Chondrocyte (in vitro differentiated cells): ENCODE data around the gene INO80D. TPM values are rescaled to one million over a fixed set of nuclear protein-coding genes. Genes with fewer than 3 reads are reported as not detected.
"Not testable (repeated sequence)": the region's sequence is repeated elsewhere in the genome, so short reads cannot be mapped to it uniquely, and the experiment has no call there.

Source experiments
- DNase-seq: peaks from one replicate; pipeline ENCODE4 v3.0.0; 2021; ENCODE audit warnings: mixed read lengths, low spot score
- H3K27ac Mint-ChIP-seq: one replicate; pipeline ENCODE4 v1.8.0; 2021; ENCODE audit warnings: mild to moderate bottlenecking, moderate library complexity, mixed read lengths; ENCODE audit not compliant: unreplicated experiment
- H3K27me3 Mint-ChIP-seq: 2 replicates; pipeline ENCODE4 v1.8.0; 2021; ENCODE audit warnings: low read depth, mixed read lengths
- H3K36me3 Mint-ChIP-seq: 2 replicates; pipeline ENCODE4 v1.8.0; 2021; ENCODE audit warnings: low read depth, mixed read lengths
- H3K4me1 Mint-ChIP-seq: 2 replicates; pipeline ENCODE4 v1.8.0; 2021; ENCODE audit warnings: low read depth, mild to moderate bottlenecking, mixed read lengths
- H3K4me3 Mint-ChIP-seq: one replicate; pipeline ENCODE4 v1.8.0; 2021; ENCODE audit warnings: mild to moderate bottlenecking, moderate library complexity, mixed read lengths; ENCODE audit not compliant: unreplicated experiment
- H3K9me3 Mint-ChIP-seq: 2 replicates; pipeline ENCODE4 v1.8.0; 2021; ENCODE audit warnings: low read depth, mixed read lengths
- CTCF ChIP-seq: fragments of 200-600 bp; sonication (generic); IDR thresholded peaks from 2 replicates; pipeline ENCODE4 v1.5.0; 2021; ENCODE audit warnings: antibody characterized with exemption, mild to moderate bottlenecking, moderate library complexity
- total RNA-seq: library from RNA; stranded (reverse); gene quantifications from 3 replicates; pipeline ENCODE4 v1.2.1, GENCODE V29; 2021

The INO80D gene
- total RNA-seq, 1 donor from 2014 or later, result 14.5 TPM

DNA sequence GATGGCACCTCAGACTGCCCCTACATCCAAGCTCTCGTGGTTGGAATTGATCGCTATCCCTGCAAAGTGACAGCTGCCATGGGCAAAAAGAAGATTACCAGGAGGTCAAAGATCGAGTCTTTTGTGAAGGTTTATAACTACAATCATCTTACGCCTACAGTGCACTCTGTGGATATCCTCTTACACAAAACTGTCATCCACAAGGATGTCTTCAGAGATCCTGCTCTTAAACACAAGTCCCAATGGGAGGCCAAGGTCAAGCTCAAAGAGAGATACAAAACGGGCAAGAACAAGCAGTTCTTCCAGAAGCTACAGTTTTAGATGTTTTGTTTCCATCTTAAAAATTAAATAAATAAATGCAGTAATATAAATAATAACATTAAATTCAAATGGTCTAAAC, 45.4 kb downstream of the INO80D start:
- H3K4me1 Mint-ChIP-seq, result peaks cover 6% of the 10 kb centered on the region
- no peak for TF ChIP-seq CTCF
- no peak for DNase-seq
- H3K36me3 Mint-ChIP-seq, result peaks cover 12% of the 10 kb centered on the region
- H3K9me3 Mint-ChIP-seq, result peaks cover 3% of the 10 kb centered on the region
- H3K27ac Mint-ChIP-seq, result no peak overlapping the region
- no peaks in the 10 kb centered on the region for H3K27me3 Mint-ChIP-seq
- no peak overlapping the region for H3K4me3 Mint-ChIP-seq

DNA sequence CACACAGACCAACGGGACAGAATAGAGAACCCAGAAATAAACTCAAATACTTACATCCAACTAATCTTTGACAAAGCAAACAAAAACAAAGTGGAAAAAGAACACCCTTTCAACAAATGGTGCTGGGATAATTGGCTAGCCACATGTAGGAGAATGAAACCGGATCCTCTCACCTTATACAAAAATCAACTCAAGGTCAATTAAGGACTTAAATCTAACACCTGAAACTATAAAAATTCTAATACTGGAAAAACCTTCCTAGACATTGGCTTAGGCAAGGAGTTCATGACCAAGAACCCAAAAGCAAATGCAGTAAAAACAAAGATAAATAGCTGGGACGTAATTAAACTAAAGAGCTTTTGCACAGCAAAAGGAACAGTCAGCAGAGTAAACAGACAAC, 50.6 kb downstream of the INO80D start:
- H3K27me3 Mint-ChIP-seq, H3K27ac Mint-ChIP-seq: not testable (repeated sequence)
- peaks cover 22% of the 10 kb centered on the region for H3K9me3 Mint-ChIP-seq

GRCh38 chr2:206033452-206033851, 52.5 kb downstream of the INO80D start:
- H3K4me1 Mint-ChIP-seq, H3K27ac Mint-ChIP-seq, H3K27me3 Mint-ChIP-seq, DNase-seq, H3K4me3 Mint-ChIP-seq: not testable (repeated sequence)
- H3K36me3 Mint-ChIP-seq, result peaks cover 16% of the 10 kb centered on the region
- H3K9me3 Mint-ChIP-seq, result peaks cover 22% of the 10 kb centered on the region

More for the DNA sequence above, 50.6 kb downstream of the INO80D start:
- not testable (repeated sequence) for H3K4me1 Mint-ChIP-seq, H3K4me3 Mint-ChIP-seq, DNase-seq
- H3K36me3 Mint-ChIP-seq, result peaks cover 17% of the 10 kb centered on the region

GRCh38 chr2:206031950-206032567, 53.9 kb downstream of the INO80D start:
- Mint-ChIP-seq H3K4me1 (no peaks in the 10 kb centered on the region), H3K27me3 (no peaks in the 10 kb centered on the region), H3K9me3 (peaks cover 22% of the 10 kb centered on the region), H3K27ac (no peak overlapping the region), H3K36me3 (peaks cover 14% of the 10 kb centered on the region), H3K4me3 (no peak overlapping the region)
- DNase-seq, result no peak
- TF ChIP-seq CTCF, result no peak

- Mint-ChIP-seq H3K4me1 (no peaks in the 10 kb centered on the region), H3K27me3 (no peaks in the 10 kb centered on the region), H3K4me3 (no peak overlapping the region), H3K9me3 (peaks cover 22% of the 10 kb centered on the region), H3K27ac (no peak overlapping the region), H3K36me3 (peaks cover 14% of the 10 kb centered on the region)
- no peak for TF ChIP-seq CTCF
- DNase-seq, result no peak
Measured at GRCh38 chr2:206031162-206031784, 54.7 kb downstream of the INO80D start.

DNA sequence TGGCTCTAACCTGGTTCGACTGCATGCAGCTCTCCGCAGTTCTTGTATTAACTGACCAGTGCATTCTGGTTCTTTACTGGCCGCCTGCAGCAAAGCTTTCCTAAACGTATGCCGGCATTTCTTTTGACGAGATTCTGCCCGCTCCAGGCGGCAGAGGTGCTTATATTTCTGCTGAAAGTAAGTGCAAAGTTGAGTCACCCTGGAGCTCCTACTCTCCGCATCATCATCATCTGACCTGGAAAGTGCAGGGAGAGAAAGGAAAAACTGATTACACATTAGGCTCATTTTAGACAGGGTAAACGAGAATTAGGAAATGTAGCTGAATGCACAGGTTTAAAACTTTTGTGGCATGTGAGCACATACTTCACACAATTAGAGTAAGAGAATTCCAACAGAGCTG, 57.9 kb downstream of the INO80D start:
- DNase-seq, result no peak
- H3K27ac Mint-ChIP-seq, result no peak overlapping the region
- no peaks in the 10 kb centered on the region for H3K4me1 Mint-ChIP-seq
- H3K9me3 Mint-ChIP-seq, result peaks cover 8% of the 10 kb centered on the region
- no peak overlapping the region for H3K4me3 Mint-ChIP-seq
- H3K27me3 Mint-ChIP-seq, result no peaks in the 10 kb centered on the region
- TF ChIP-seq CTCF, result no peak
- peaks cover 8% of the 10 kb centered on the region for H3K36me3 Mint-ChIP-seq
